ENCODE measurements around the gene DHX8.

DHX8 gene

GRCh38 chr17:43550754-43551153 is 67.0 kb downstream of the DHX8 start:
- DNase-seq, result no peak
- Histone ChIP-seq H3K27me3 (replicated peaks) (no peaks in the 10 kb centered on the region), H3K36me3 (replicated peaks) (no peaks in the 10 kb centered on the region), H3K27ac (no peak overlapping the region), H3K4me3 (ENCODE audit: low read depth, low read length) (no peak overlapping the region)
- TF ChIP-seq CTCF (IDR thresholded peaks at IDR 0.05; ENCODE audit: low read depth, low read length, missing control alignments), result no peak
- in situ Hi-C loops (cut with HindIII; ENCODE audit: low pct_ligation_motif_present, low sequenced_read_pairs), result no loop called here

GRCh38 chr17:43552229-43552837 is 68.6 kb downstream of the DHX8 start:
- Histone ChIP-seq H3K36me3 (replicated peaks) (no peaks in the 10 kb centered on the region), H3K4me3 (ENCODE audit: low read depth, low read length) (no peak overlapping the region), H3K27me3 (replicated peaks) (no peaks in the 10 kb centered on the region), H3K27ac (no peak overlapping the region)
- no peak for TF ChIP-seq CTCF (IDR thresholded peaks at IDR 0.05; ENCODE audit: low read depth, low read length, missing control alignments)
- no peak for DNase-seq
- in situ Hi-C loops (cut with HindIII; ENCODE audit: low pct_ligation_motif_present, low sequenced_read_pairs), result no loop called here

GRCh38 chr17:43553573-43553972 is 69.8 kb downstream of the DHX8 start:
- no peak for TF ChIP-seq CTCF (IDR thresholded peaks at IDR 0.05; ENCODE audit: low read depth, low read length, missing control alignments)
- no peak overlapping the region for H3K4me3 ChIP-seq (ENCODE audit: low read depth, low read length)
- H3K27ac ChIP-seq, result no peak overlapping the region
- H3K36me3 ChIP-seq (replicated peaks), result no peaks in the 10 kb centered on the region
- H3K27me3 ChIP-seq (replicated peaks), result no peaks in the 10 kb centered on the region
- DNase-seq, result no peak
- in situ Hi-C loops (cut with HindIII; ENCODE audit: low pct_ligation_motif_present, low sequenced_read_pairs), result no loop called here

- Histone ChIP-seq H3K27me3 (replicated peaks) (no peaks in the 10 kb centered on the region), H3K4me3 (ENCODE audit: low read depth, low read length) (no peak overlapping the region), H3K36me3 (replicated peaks) (no peaks in the 10 kb centered on the region), H3K27ac (no peak overlapping the region)
- no peak for TF ChIP-seq CTCF (IDR thresholded peaks at IDR 0.05; ENCODE audit: low read depth, low read length, missing control alignments)
- no peak for DNase-seq
- in situ Hi-C loops (cut with HindIII; ENCODE audit: low pct_ligation_motif_present, low sequenced_read_pairs), result no loop called here
Observed at GRCh38 chr17:43554857-43555256, 71.1 kb downstream of the DHX8 start.

- no peak for DNase-seq
- no peak overlapping the region for H3K4me3 ChIP-seq (ENCODE audit: low read depth, low read length)
- no peak overlapping the region for H3K27ac ChIP-seq
- H3K27me3 ChIP-seq (replicated peaks), result no peaks in the 10 kb centered on the region
- TF ChIP-seq CTCF (IDR thresholded peaks at IDR 0.05; ENCODE audit: low read depth, low read length, missing control alignments), result no peak
- H3K36me3 ChIP-seq (replicated peaks), result no peaks in the 10 kb centered on the region
- in situ Hi-C loops (cut with HindIII; ENCODE audit: low pct_ligation_motif_present, low sequenced_read_pairs), result no loop called here
Observed at GRCh38 chr17:43556292-43556691, 72.5 kb downstream of the DHX8 start.

GRCh38 chr17:43558805-43559160 is 75.0 kb downstream of the DHX8 start:
- no peak for DNase-seq
- in situ Hi-C loops (cut with HindIII; ENCODE audit: low pct_ligation_motif_present, low sequenced_read_pairs), result no loop called here
- peaks cover 2% of the 10 kb centered on the region for H3K27me3 ChIP-seq (replicated peaks)
- H3K36me3 ChIP-seq (replicated peaks), result no peaks in the 10 kb centered on the region
- no peak overlapping the region for H3K27ac ChIP-seq
- no peak overlapping the region for H3K4me3 ChIP-seq (ENCODE audit: low read depth, low read length)
- no peak for TF ChIP-seq CTCF (IDR thresholded peaks at IDR 0.05; ENCODE audit: low read depth, low read length, missing control alignments)
